Neutrophil (primary cell): Measurements from ENCODE around the gene ZEB1.
"Not testable (repeated sequence)": the region's sequence is repeated elsewhere in the genome, so short reads cannot be mapped to it uniquely, and the experiment has no call there.

Source experiments
- H3K27ac ChIP-seq: fragments of 200-600 bp; sonication (generic); 2 replicates; pipeline ENCODE4 v1.5.1; 2016; ENCODE audit warnings: mild to moderate bottlenecking, moderate library complexity
- H3K27me3 ChIP-seq: fragments of 200-600 bp; sonication (generic); 2 replicates; pipeline ENCODE4 v1.6.0; 2016; ENCODE audit warnings: mild to moderate bottlenecking
- H3K36me3 ChIP-seq: fragments of 200-600 bp; sonication (generic); 2 replicates; pipeline ENCODE4 v1.5.1; 2017
- H3K4me1 ChIP-seq, 2 experiments: fragments of 200-600 bp in 1 of 2; sonication (generic) in 1 of 2; 1 replicate in 1 of 2; 2 replicates in 1 of 2; pipeline versions ENCODE4 v1.5.1 to v1.6.1; 2013 to 2016; ENCODE audit warnings: low read depth in 1 of 2, low read length in 1 of 2, mild to moderate bottlenecking in 1 of 2, moderate library complexity in 1 of 2; ENCODE audit not compliant: control insufficient read depth in 1 of 2, insufficient read depth in 1 of 2
- H3K4me3 ChIP-seq, 2 experiments: fragments of 200-600 bp in 1 of 2; sonication (generic) in 1 of 2; 1 replicate in 1 of 2; 2 replicates in 1 of 2; pipeline ENCODE4 v1.5.1; 2013 to 2016; ENCODE audit warnings: low read depth in 1 of 2, low read length in 1 of 2, mild to moderate bottlenecking in 1 of 2, moderate library complexity in 1 of 2
- H3K9me3 ChIP-seq: fragments of 200-600 bp; sonication (generic); 2 replicates; pipeline ENCODE4 v1.5.1; 2016
- CTCF ChIP-seq: fragments of 200-600 bp; sonication (generic); IDR thresholded peaks from 2 replicates; pipeline ENCODE4 v1.5.1; 2016; ENCODE audit warnings: antibody characterized with exemption

The ZEB1 gene

GRCh38 chr10:31528831-31529230 lies 209.8 kb downstream of the ZEB1 start:
- no peaks in the 10 kb centered on the region for H3K9me3 ChIP-seq
- TF ChIP-seq CTCF = no peak
- H3K27me3 ChIP-seq = no peaks in the 10 kb centered on the region
- H3K4me1 ChIP-seq = no peaks in the 10 kb centered on the region
- H3K27ac ChIP-seq = no peak overlapping the region
- H3K4me3 ChIP-seq = no peak overlapping the region
- H3K36me3 ChIP-seq = peaks cover 45% of the 10 kb centered on the region

GRCh38 chr10:31536302-31536701 lies 217.3 kb downstream of the ZEB1 start:
- Histone ChIP-seq H3K9me3 (no peaks in the 10 kb centered on the region), H3K36me3 (no peaks in the 10 kb centered on the region), H3K27me3 (no peaks in the 10 kb centered on the region), H3K4me1 (no peaks in the 10 kb centered on the region), H3K27ac (no peak overlapping the region), H3K4me3 (no peak overlapping the region)
- TF ChIP-seq CTCF = no peak

GRCh38 chr10:31549896-31550295 lies 230.9 kb downstream of the ZEB1 start:
- Histone ChIP-seq H3K27ac (no peak overlapping the region), H3K4me3 (no peak overlapping the region), H3K36me3 (no peaks in the 10 kb centered on the region), H3K4me1 (no peaks in the 10 kb centered on the region), H3K27me3 (no peaks in the 10 kb centered on the region), H3K9me3 (no peaks in the 10 kb centered on the region)
- TF ChIP-seq CTCF = no peak

DNA sequence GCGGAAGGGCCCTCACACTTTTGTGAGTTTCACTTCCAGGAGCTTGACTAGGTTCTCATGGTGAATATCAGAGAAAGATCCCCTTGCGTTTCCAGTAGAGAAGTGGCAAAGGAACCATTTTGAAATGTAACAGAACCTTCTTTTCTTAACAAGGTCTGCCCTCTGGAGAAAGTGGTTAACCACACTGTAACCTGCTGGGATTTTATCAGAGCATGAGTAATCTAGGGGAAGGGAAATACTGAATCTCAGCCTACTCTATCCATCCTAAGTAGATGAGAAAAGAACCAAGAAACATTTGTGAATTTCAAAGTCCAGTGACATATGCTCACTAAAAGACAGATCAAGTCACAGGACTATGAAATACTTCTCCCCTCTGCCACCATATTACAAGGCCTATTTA lies 235.5 kb downstream of the ZEB1 start:
- Histone ChIP-seq H3K9me3 (peaks cover 4% of the 10 kb centered on the region), H3K36me3 (no peaks in the 10 kb centered on the region), H3K27me3 (no peaks in the 10 kb centered on the region), H3K4me1 (no peaks in the 10 kb centered on the region), H3K27ac (no peak overlapping the region), H3K4me3 (no peak overlapping the region)
- no peak for TF ChIP-seq CTCF

DNA sequence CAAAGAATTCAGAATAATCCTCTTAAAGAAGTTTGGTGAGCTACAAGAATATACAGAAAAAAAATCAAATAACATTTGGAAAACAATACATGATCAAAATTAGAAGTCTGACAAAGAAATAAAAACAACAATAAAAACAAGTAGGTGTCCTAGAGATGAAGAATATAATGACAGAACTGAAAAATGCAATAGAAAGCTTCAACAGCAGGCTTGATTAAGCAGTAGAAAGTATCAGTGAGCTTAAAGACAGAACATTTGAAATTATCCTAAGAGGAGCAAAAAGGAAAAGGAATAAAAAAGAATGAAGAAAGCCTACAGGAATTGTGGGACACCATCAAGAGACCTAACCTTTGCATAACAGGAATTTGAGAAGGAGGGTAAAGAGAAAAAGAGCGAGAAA lies 238.8 kb downstream of the ZEB1 start:
- Histone ChIP-seq H3K4me3 (no peak overlapping the region), H3K27ac (no peak overlapping the region), H3K36me3 (no peaks in the 10 kb centered on the region), H3K27me3 (no peaks in the 10 kb centered on the region), H3K9me3 (peaks cover 4% of the 10 kb centered on the region), H3K4me1 (no peaks in the 10 kb centered on the region)
- TF ChIP-seq CTCF = no peak

GRCh38 chr10:31568252-31568861 lies 249.3 kb downstream of the ZEB1 start:
- H3K27me3 ChIP-seq, H3K4me1 ChIP-seq, H3K36me3 ChIP-seq, H3K4me3 ChIP-seq, H3K27ac ChIP-seq, H3K9me3 ChIP-seq: not testable (repeated sequence)
